CD4-positive, CD25-positive, alpha-beta regulatory T cell (primary cell): Measurements from ENCODE around the gene SPI1. TPM values are rescaled to one million over a fixed set of nuclear protein-coding genes. Genes with fewer than 3 reads are reported as not detected.

Experiments used
- ATAC-seq, 2 donors: fragments of 150-1000 bp; cut with Tn5 transposase; one replicate each; pipeline ENCODE4 v1.10.0; 2021; ENCODE audit warnings: low read depth in 2 of 2, moderate number of reproducible peaks in 2 of 2, moderate library complexity in 1 of 2
- DNase-seq, 3 donors: peaks; one replicate each; pipeline versions ENCODE4 v3.0.0 to v3.0.0-alpha.2; 2012 to 2022; ENCODE audit warnings: mixed read lengths in 1 of 3
- H3K27ac ChIP-seq: one replicate; pipeline ENCODE4 v1.7.0; 2013; ENCODE audit warnings: mild to moderate bottlenecking, low read length; ENCODE audit not compliant: insufficient read depth, poor library complexity, severe bottlenecking
- H3K27me3 ChIP-seq: one replicate; pipeline ENCODE4 v1.7.0; 2013; ENCODE audit warnings: low read length; ENCODE audit not compliant: control insufficient read depth, insufficient read depth
- H3K36me3 ChIP-seq: one replicate; pipeline ENCODE4 v1.7.0; 2013; ENCODE audit warnings: mild to moderate bottlenecking, low read length, moderate library complexity; ENCODE audit not compliant: control insufficient read depth, insufficient read depth
- H3K4me1 ChIP-seq: 2 replicates; pipeline ENCODE4 v1.7.0; 2013; ENCODE audit warnings: mild to moderate bottlenecking, low read length; ENCODE audit not compliant: insufficient read depth, control insufficient read depth, poor library complexity, severe bottlenecking
- H3K4me3 ChIP-seq: one replicate; pipeline ENCODE4 v1.7.0; 2013; ENCODE audit warnings: low read depth, mild to moderate bottlenecking, low read length, moderate library complexity
- H3K9me3 ChIP-seq, 2 experiments: 1 replicate in 1 of 2; 2 replicates in 1 of 2; pipeline ENCODE4 v1.7.0; 2013; ENCODE audit warnings: low read length in 2 of 2, mild to moderate bottlenecking in 1 of 2, moderate library complexity in 1 of 2; ENCODE audit not compliant: control insufficient read depth in 2 of 2
- H3K27ac Mint-ChIP-seq, 3 donors: one replicate each; pipeline ENCODE4 v1.8.0; 2020 to 2022; ENCODE audit warnings: mild to moderate bottlenecking in 3 of 3, mixed read lengths in 3 of 3, moderate library complexity in 2 of 3
- H3K27me3 Mint-ChIP-seq: one replicate; pipeline ENCODE4 v1.8.0; 2022; ENCODE audit warnings: mild to moderate bottlenecking, mixed read lengths
- H3K36me3 Mint-ChIP-seq: one replicate; pipeline ENCODE4 v1.8.0; 2020; ENCODE audit warnings: mixed read lengths
- H3K4me1 Mint-ChIP-seq, 4 donors: one replicate each; pipeline ENCODE4 v1.8.0; 2020 to 2022; ENCODE audit warnings: mixed read lengths in 4 of 4, mild to moderate bottlenecking in 1 of 4
- H3K4me3 Mint-ChIP-seq, 4 donors: one replicate each; pipeline ENCODE4 v1.8.0; 2020 to 2022; ENCODE audit warnings: mild to moderate bottlenecking in 4 of 4, mixed read lengths in 4 of 4, moderate library complexity in 3 of 4
- H3K9me3 Mint-ChIP-seq, 7 donors: one replicate each; pipeline ENCODE4 v1.8.0; 2020 to 2022; ENCODE audit warnings: mixed read lengths in 7 of 7, mild to moderate bottlenecking in 3 of 7, moderate library complexity in 2 of 7
- polyA plus RNA-seq, 4 donors: library from polyadenylated mRNA; unstranded; fragments of 300-500 nt; fragmentation: Illumina TruSeq; gene quantifications; one replicate each; pipeline ENCODE4 v1.2.3, GENCODE V29; 2021
- total RNA-seq: library from RNA; stranded (reverse); gene quantifications from one replicate; pipeline ENCODE4 v1.2.3, GENCODE V29; 2022

SPI1 gene
- total and polyA plus RNA-seq, 5 donors from 2014 or later = 0.13 to 0.57 (median 0.41) TPM; not detected in 2

DNA sequence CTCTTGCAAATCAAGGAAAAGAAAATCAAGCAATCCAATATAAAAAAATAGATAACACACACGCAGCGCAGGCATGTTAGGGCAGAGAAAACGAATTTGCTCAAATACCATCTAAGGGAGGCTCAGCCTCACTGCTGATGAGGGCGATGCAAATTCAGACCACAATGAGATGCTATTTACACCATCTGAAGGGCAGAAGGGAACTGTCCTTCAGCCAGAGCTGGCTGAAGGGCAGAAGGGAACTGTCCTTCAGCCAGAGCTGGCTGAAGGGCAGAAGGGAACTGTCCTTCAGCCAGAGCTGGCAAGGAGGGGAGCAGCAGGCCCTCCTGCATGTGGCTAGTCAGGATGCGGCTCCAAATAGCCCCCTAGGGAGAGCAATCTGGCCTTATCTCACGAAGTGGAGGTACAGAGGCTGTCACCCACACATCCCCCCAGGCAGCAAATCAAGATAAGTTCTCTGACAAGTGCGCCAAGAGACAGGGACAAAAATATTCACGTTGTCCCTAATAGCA, 22.5 kb upstream of the SPI1 start:
- DNase-seq (no peak), ATAC-seq (no peak)
- peak overlapping the region; percentile 88 to 94 (median 93) for H3K27ac Mint-ChIP-seq
- no peaks in the 10 kb centered on the region for H3K27me3 Mint-ChIP-seq
- H3K4me3 Mint-ChIP-seq = peak overlapping the region; percentile 75 to 91 (median 84)
- H3K36me3 Mint-ChIP-seq = no peaks in the 10 kb centered on the region
- Histone ChIP-seq H3K27me3 (no peaks in the 10 kb centered on the region), H3K27ac (peak overlapping the region; percentile 66), H3K4me1 (peaks cover 23% of the 10 kb centered on the region), H3K4me3 (peak overlapping the region; percentile 54), H3K9me3 (no peaks in the 10 kb centered on the region), H3K36me3 (no peaks in the 10 kb centered on the region)
- peaks cover 0 to 43% (median 18%) of the 10 kb centered on the region in 4 donors for H3K4me1 Mint-ChIP-seq
- H3K9me3 Mint-ChIP-seq = no peaks in the 10 kb centered on the region

DNA sequence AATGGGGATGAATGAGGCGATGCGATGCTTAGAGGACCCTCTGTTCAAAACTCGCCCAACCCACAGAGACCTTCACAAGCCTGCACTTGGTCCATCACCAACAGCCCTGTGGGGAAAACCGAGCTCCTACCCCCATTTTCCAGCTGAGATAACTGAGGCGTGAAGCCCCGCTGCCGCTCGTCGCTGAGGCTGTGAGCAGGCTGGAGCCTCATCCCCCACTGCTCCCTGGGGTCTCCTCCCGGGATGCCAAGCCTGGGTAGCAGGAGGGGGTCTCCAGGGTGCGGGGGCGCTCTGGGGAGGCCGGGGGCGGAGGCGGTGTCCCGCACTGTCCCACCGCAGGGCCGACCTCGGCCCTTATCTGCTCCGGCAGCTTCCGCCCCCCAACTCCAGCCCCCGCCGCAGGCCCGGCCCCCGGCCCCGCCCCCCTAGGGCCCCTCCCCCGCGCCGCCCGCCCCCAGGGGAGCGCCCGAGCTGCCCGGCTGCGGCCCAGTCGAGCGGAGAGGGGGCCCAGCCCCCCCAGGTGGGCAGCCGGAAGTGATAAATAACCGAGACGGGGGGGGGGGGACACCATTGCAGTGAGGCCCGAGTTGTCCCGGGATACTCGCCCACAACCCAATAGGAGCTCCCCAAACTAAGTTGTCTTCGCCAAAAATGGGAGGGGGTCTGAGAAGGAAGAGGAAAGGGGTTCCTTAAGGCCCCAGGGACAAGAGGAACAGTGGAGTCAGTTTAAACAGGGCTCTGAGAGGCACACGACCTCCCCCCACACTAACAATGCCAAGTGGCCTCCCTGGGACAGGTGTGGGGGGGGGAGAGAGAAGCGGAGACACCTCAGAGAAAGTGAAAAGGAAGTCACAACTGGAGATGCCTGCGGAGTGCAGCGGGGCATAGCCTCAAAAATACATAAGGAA, 21.8 kb upstream of the SPI1 start:
- peak overlapping the region; percentile 88 to 94 (median 93) for H3K27ac Mint-ChIP-seq
- no peaks in the 10 kb centered on the region for H3K36me3 ChIP-seq
- no peaks in the 10 kb centered on the region for H3K27me3 Mint-ChIP-seq
- H3K9me3 ChIP-seq = no peaks in the 10 kb centered on the region
- no peaks in the 10 kb centered on the region for H3K36me3 Mint-ChIP-seq
- peak overlapping the region; percentile 76 to 91 (median 86) for H3K4me3 Mint-ChIP-seq
- DNase-seq (peak; percentile 33 to 53 (median 50)), ATAC-seq (peak; percentile 69 to 77)
- H3K4me1 ChIP-seq = peaks cover 30% of the 10 kb centered on the region
- H3K4me3 ChIP-seq = peak overlapping the region; percentile 66
- no peaks in the 10 kb centered on the region for H3K9me3 Mint-ChIP-seq
- H3K27ac ChIP-seq = peak overlapping the region; percentile 66
- H3K27me3 ChIP-seq = no peaks in the 10 kb centered on the region
- peaks cover 0 to 50% (median 21%) of the 10 kb centered on the region in 4 donors for H3K4me1 Mint-ChIP-seq

DNA sequence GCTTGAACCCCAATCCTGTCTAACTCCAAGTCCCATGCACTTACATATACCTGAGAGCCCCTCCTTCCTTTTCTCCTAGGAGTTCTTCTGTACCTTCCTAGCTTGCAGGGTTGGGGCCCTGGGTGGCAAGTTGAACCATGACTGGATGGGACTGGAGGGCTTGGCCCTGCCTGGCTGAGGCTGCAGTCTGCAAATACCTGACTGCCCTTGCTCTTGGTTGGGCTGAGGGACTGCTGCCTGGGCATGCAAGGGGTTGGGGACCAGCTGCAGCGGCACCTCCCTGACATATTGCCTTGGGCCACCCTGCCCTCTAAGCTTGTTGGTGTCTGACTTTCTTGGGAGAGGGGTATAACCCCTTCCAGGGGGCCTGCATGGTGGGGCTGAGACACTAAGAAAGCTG, 20.2 kb upstream of the SPI1 start:
- Histone ChIP-seq H3K4me3 (no peak overlapping the region), H3K27ac (no peak overlapping the region), H3K4me1 (peaks cover 46% of the 10 kb centered on the region), H3K9me3 (no peaks in the 10 kb centered on the region), H3K36me3 (no peaks in the 10 kb centered on the region), H3K27me3 (no peaks in the 10 kb centered on the region)
- DNase-seq (no peak), ATAC-seq (no peak)
- no peaks in the 10 kb centered on the region for H3K9me3 Mint-ChIP-seq
- peaks cover 0 to 64% (median 23%) of the 10 kb centered on the region in 4 donors for H3K4me1 Mint-ChIP-seq
- H3K27ac Mint-ChIP-seq = peak overlapping the region; percentile 67 to 84 (median 82)
- H3K4me3 Mint-ChIP-seq = peak overlapping the region; percentile 32 to 84 (median 62)
- H3K27me3 Mint-ChIP-seq = no peaks in the 10 kb centered on the region
- no peaks in the 10 kb centered on the region for H3K36me3 Mint-ChIP-seq

DNA sequence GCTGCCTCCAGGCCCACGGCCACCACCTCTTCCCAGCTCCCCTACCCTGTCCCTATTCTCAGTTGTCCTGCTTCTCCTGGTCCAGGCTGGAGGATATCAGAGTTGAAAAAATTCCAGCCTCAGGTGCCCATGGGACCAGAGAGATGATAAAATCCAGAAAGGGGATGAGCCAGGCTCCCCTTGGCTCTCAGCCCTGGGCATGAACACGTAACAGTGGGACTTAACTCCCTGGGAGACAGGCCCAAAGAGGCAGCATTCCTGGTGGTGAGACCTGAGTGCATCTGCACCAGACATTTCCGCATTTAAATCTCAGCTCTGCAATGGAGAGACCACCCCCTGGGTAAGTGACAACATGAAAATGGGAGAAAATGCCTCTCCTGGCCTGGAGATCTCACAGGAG, 19.7 kb upstream of the SPI1 start:
- Mint-ChIP-seq H3K9me3 (no peaks in the 10 kb centered on the region), H3K27me3 (no peaks in the 10 kb centered on the region), H3K4me1 (peaks cover 0 to 67% (median 23%) of the 10 kb centered on the region in 4 donors), H3K36me3 (no peaks in the 10 kb centered on the region), H3K27ac (peak overlapping the region in 2 of 3 donors; percentile 67 to 84), H3K4me3 (peak overlapping the region in 3 of 4 donors; percentile 14 to 84 (median 76))
- DNase-seq = no peak
- H3K4me1 ChIP-seq = peaks cover 51% of the 10 kb centered on the region
- H3K27ac ChIP-seq = no peak overlapping the region
- no peaks in the 10 kb centered on the region for H3K27me3 ChIP-seq
- no peak for ATAC-seq
- H3K36me3 ChIP-seq = no peaks in the 10 kb centered on the region
- H3K9me3 ChIP-seq = no peaks in the 10 kb centered on the region
- H3K4me3 ChIP-seq = no peak overlapping the region

DNA sequence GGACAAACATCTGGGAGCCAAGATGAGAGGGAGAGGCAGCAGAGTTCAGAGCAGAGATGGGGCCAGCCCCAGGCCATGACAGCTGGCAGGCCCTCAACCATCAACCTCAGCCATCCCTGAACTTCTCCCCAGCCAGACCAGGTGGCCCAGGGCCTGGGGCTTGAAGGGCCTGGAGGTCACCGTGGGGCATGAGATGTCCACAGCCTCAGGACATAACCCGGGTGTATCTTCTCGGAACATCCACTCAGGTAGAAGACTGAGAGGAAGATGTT, 17.6 kb upstream of the SPI1 start:
- H3K36me3 Mint-ChIP-seq = no peaks in the 10 kb centered on the region
- H3K4me3 Mint-ChIP-seq = peak overlapping the region in 2 of 4 donors; percentile 61 to 76
- H3K4me1 Mint-ChIP-seq = peaks cover 0 to 77% (median 22%) of the 10 kb centered on the region in 4 donors
- no peak for ATAC-seq
- no peaks in the 10 kb centered on the region for H3K36me3 ChIP-seq
- H3K27ac Mint-ChIP-seq = peak overlapping the region; percentile 87 to 97 (median 92)
- H3K4me3 ChIP-seq = no peak overlapping the region
- no peak for DNase-seq
- H3K9me3 ChIP-seq = no peaks in the 10 kb centered on the region
- no peaks in the 10 kb centered on the region for H3K27me3 ChIP-seq
- peak overlapping the region; percentile 84 for H3K27ac ChIP-seq
- H3K9me3 Mint-ChIP-seq = no peaks in the 10 kb centered on the region
- H3K27me3 Mint-ChIP-seq = no peaks in the 10 kb centered on the region
- H3K4me1 ChIP-seq = peaks cover 49% of the 10 kb centered on the region

DNA sequence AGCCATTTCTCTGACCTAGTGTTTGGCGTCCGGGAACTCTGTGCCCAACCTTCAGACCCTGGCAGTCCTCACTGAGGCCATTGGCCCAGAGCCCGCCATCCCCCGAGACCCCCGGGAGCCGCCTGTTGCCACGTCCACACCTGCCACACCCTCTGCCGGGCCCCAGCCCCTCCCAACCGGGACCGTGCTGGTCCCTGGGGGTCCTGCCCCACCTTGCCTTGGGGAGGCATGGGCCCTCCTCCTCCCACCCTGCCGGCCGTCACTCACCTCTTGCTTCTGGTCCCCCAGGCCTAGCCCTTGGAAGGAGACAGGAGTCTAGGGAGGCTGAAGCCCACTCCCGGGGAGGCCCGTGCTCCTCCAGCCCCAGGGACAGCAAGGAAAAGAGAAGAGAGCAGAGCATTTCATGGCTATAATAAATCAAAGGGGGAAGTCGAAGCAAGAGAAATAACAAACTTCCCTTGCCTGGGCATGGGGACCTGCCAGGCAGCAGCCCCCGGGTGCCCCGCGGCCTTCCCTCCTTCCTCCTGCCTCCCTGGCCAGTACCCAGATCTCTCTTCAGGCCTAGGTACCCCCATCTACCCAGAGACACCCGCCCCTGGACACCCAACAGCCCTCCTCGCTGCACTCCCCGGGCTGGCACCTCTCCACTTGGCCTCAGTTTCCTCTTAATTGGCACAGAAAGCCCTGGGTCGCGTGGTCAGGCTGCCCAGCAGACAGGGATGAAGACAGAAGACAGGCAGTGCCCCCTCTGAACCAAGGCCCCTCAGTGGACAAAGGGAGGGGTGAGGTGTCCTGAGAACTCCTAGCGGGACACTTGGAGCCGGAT, 17.1 kb upstream of the SPI1 start:
- Mint-ChIP-seq H3K4me1 (peaks cover 0 to 77% (median 18%) of the 10 kb centered on the region in 4 donors), H3K36me3 (no peaks in the 10 kb centered on the region), H3K27me3 (no peaks in the 10 kb centered on the region), H3K27ac (peak overlapping the region; percentile 87 to 97 (median 92)), H3K4me3 (peak overlapping the region in 3 of 4 donors; percentile 61 to 76 (median 66)), H3K9me3 (no peaks in the 10 kb centered on the region)
- no peaks in the 10 kb centered on the region for H3K9me3 ChIP-seq
- peaks cover 43% of the 10 kb centered on the region for H3K4me1 ChIP-seq
- H3K27me3 ChIP-seq = no peaks in the 10 kb centered on the region
- DNase-seq (no peak), ATAC-seq (no peak)
- H3K27ac ChIP-seq = peak overlapping the region; percentile 84
- H3K36me3 ChIP-seq = no peaks in the 10 kb centered on the region
- H3K4me3 ChIP-seq = no peak overlapping the region

DNA sequence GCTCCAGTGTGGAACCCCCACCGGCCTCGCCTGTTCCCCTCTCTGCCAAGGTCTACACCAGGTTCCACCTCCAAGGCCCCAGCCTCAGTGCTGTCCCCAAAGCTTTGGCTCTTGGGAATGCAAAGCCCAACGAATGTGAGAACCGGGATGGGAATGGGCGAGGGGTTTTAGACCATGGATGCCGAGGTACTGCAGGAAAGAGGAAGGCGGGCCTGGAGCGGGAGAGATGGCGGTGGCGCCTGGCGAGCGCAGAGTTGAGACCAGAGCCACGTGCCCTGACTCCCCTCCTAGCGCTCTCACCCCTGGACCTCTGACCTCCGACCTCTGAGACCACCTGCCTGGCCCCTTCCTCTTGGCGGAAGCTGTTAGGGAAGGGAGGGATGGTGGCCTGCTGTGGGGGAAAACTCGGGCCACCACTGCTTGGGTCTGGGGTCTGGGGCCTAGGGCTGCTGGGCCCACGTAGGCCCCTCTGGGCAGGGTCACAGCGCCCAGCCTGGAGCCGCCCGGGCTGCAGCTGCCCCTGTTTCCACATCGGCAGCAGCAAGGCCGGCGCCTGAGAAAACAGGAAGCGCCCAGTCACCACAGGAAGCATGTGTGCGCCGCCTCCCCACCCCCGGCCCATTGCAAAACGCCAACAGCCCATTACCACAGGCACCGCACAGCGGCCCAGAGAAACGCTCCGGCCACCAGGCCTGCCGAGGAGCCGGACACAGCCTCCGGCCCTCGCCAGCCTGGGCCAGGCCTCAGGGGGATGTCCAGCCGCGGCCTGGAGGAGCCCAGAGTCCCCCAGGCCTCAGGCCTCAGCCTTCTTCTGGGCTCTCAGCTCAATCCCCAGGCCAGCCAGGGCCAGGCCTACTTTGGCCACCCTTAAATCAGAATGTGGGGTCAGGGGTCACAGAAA, 16.2 kb upstream of the SPI1 start:
- peak overlapping the region; percentile 54 to 81 (median 70) for H3K4me3 Mint-ChIP-seq
- Histone ChIP-seq H3K27me3 (no peaks in the 10 kb centered on the region), H3K4me1 (peaks cover 43% of the 10 kb centered on the region), H3K27ac (peak overlapping the region; percentile 84), H3K4me3 (no peak overlapping the region), H3K9me3 (no peaks in the 10 kb centered on the region), H3K36me3 (no peaks in the 10 kb centered on the region)
- peak; percentile 77 to 87 for ATAC-seq
- H3K4me1 Mint-ChIP-seq = peaks cover 0 to 80% (median 19%) of the 10 kb centered on the region in 4 donors
- DNase-seq = peak; percentile 23 to 89 (median 47)
- no peaks in the 10 kb centered on the region for H3K36me3 Mint-ChIP-seq
- peak overlapping the region; percentile 87 to 98 (median 89) for H3K27ac Mint-ChIP-seq
- H3K9me3 Mint-ChIP-seq = no peaks in the 10 kb centered on the region
- H3K27me3 Mint-ChIP-seq = no peaks in the 10 kb centered on the region
